IMR-90 (cell line): ENCODE measurements around the gene ARHGAP23. TPM values are rescaled to one million over a fixed set of nuclear protein-coding genes. Genes with fewer than 3 reads are reported as not detected.

Experiments used
- ATAC-seq: fragments of 200-7000 bp; cut with Tn5 transposase; 2 replicates; pipeline ENCODE4 v1.9.1; 2020; ENCODE audit warnings: low read depth, mild to moderate bottlenecking, moderate library complexity
- BruUV-seq: library from RNA; stranded (reverse); fragments of 400-500 nt; replicated peaks from 2 replicates; lab custom pipeline; 2021; lab: Mats Ljungman, UMichigan
- CTCF ChIA-PET: fragments of 300-600 bp; formaldehyde crosslinking; extraction: SDS; loops from one replicate; lab custom pipeline; 2021; ENCODE audit warnings: antibody characterized with exemption; lab: Yijun Ruan, JAX
- POLR2A ChIA-PET: fragments of 300-600 bp; sonication (Branson Sonifier 250); formaldehyde crosslinking; loops from one replicate; lab custom pipeline; 2022; ENCODE audit warnings: antibody characterized with exemption; ENCODE audit not compliant: unreplicated experiment; lab: Charles Lee
- DNase-seq: peaks from one replicate; pipeline ENCODE4 v3.0.0; 2013
- H2AFZ ChIP-seq: replicated peaks from 2 replicates; pipeline ENCODE3; 2013; ENCODE audit warnings: low read length, mild to moderate bottlenecking; ENCODE audit not compliant: poor library complexity
- H2AK5ac ChIP-seq: 2 replicates; pipeline ENCODE4 v1.6.1; 2013; ENCODE audit warnings: low read depth, low read length, inconsistent platforms
- H2AK9ac ChIP-seq: replicated peaks from 2 replicates; pipeline ENCODE3; 2013; ENCODE audit warnings: mild to moderate bottlenecking, low read depth, low read length, moderate library complexity; ENCODE audit not compliant: poor library complexity
- H2BK120ac ChIP-seq: 2 replicates; pipeline ENCODE4 v1.6.1; 2013; ENCODE audit warnings: low read depth, low read length, inconsistent platforms
- H2BK15ac ChIP-seq: 3 replicates; pipeline ENCODE4 v1.6.1; 2013; ENCODE audit warnings: low read depth, low read length, inconsistent platforms
- H2BK20ac ChIP-seq: 2 replicates; pipeline ENCODE4 v1.6.1; 2013; ENCODE audit warnings: low read depth, mild to moderate bottlenecking, inconsistent platforms, low read length, moderate library complexity
- H2BK5ac ChIP-seq: 2 replicates; pipeline ENCODE4 v1.6.1; 2013; ENCODE audit warnings: mild to moderate bottlenecking, low read depth, low read length, inconsistent platforms; ENCODE audit not compliant: poor library complexity, severe bottlenecking
- H3K14ac ChIP-seq: replicated peaks from 2 replicates; pipeline ENCODE4 v1.6.1; 2013; ENCODE audit warnings: low read depth, low read length, inconsistent platforms
- H3K18ac ChIP-seq: 2 replicates; pipeline ENCODE4 v1.6.1; 2013; ENCODE audit warnings: low read depth, low read length, control low read depth
- H3K23ac ChIP-seq: 2 replicates; pipeline ENCODE4 v1.6.1; 2013; ENCODE audit warnings: low read depth, low read length, inconsistent platforms
- H3K27ac ChIP-seq: 2 replicates; pipeline ENCODE4 v1.5.1; 2013; ENCODE audit warnings: mild to moderate bottlenecking, control low read depth, low read length; ENCODE audit not compliant: insufficient read depth
- H3K27me3 ChIP-seq: 2 replicates; pipeline ENCODE4 v1.6.1; 2013; ENCODE audit warnings: low read length; ENCODE audit not compliant: control insufficient read depth, insufficient read depth
- H3K36me3 ChIP-seq: 2 replicates; pipeline ENCODE4 v1.6.1; 2013; ENCODE audit warnings: low read length, mixed read lengths; ENCODE audit not compliant: control insufficient read depth, insufficient read depth
- H3K4ac ChIP-seq: 2 replicates; pipeline ENCODE4 v1.6.1; 2013; ENCODE audit warnings: low read depth, low read length, inconsistent platforms
- H3K4me1 ChIP-seq: 2 replicates; pipeline ENCODE4 v1.6.1; 2013; ENCODE audit warnings: low read length, mixed read lengths; ENCODE audit not compliant: control insufficient read depth, insufficient read depth
- H3K4me2 ChIP-seq: 2 replicates; pipeline ENCODE4 v1.6.1; 2013; ENCODE audit warnings: low read depth, mild to moderate bottlenecking, control low read depth, low read length, moderate library complexity
- H3K4me3 ChIP-seq: 2 replicates; pipeline ENCODE4 v1.5.1; 2013; ENCODE audit warnings: low read depth, mild to moderate bottlenecking, control low read depth, low read length, moderate library complexity; ENCODE audit not compliant: insufficient read depth
- H3K56ac ChIP-seq: 2 replicates; pipeline ENCODE4 v1.6.1; 2013; ENCODE audit warnings: low read length, inconsistent platforms; ENCODE audit not compliant: insufficient read depth; ENCODE audit errors: extremely low read depth
- H3K79me1 ChIP-seq, 2 experiments: 2 replicates each; pipeline ENCODE4 v1.6.1; 2013; ENCODE audit warnings: low read length in 2 of 2, inconsistent platforms in 1 of 2, low read depth in 1 of 2
- H3K9ac ChIP-seq: 2 replicates; pipeline ENCODE4 v1.6.1; 2013; ENCODE audit warnings: low read depth, low read length, control low read depth
- H3K9me1 ChIP-seq: 2 replicates; pipeline ENCODE4 v1.6.1; 2013; ENCODE audit warnings: low read length, inconsistent platforms; ENCODE audit not compliant: insufficient read depth
- H3K9me3 ChIP-seq: 2 replicates; pipeline ENCODE4 v1.6.1; 2013; ENCODE audit warnings: low read length; ENCODE audit not compliant: control insufficient read depth, insufficient read depth
- H4K20me1 ChIP-seq: 2 replicates; pipeline ENCODE4 v1.6.1; 2013; ENCODE audit warnings: low read length, inconsistent platforms; ENCODE audit not compliant: insufficient read depth
- H4K5ac ChIP-seq: 2 replicates; pipeline ENCODE4 v1.6.1; 2013; ENCODE audit warnings: mild to moderate bottlenecking, low read depth, low read length, control low read depth
- H4K8ac ChIP-seq, 2 experiments: 2 replicates each; pipeline ENCODE4 v1.6.1; 2013; ENCODE audit warnings: low read depth in 2 of 2, low read length in 2 of 2, control low read depth in 1 of 2, inconsistent platforms in 1 of 2
- H4K91ac ChIP-seq: 2 replicates; pipeline ENCODE4 v1.6.1; 2013; ENCODE audit warnings: low read depth, low read length, inconsistent platforms; ENCODE audit not compliant: insufficient read depth
- CEBPB ChIP-seq: IDR thresholded peaks from 2 replicates; pipeline ENCODE4 v1.6.1; 2012; ENCODE audit warnings: low read depth, low read length, improper control_type of control experiment
- CHD1 ChIP-seq: IDR thresholded peaks from 2 replicates; pipeline ENCODE4 v1.6.1; 2012; ENCODE audit warnings: low read depth, low read length, improper control_type of control experiment
- ELK1 ChIP-seq: fragments of 150-350 bp; IDR thresholded peaks from 2 replicates; pipeline ENCODE4 v1.6.1; 2016; ENCODE audit warnings: low read depth, mild to moderate bottlenecking, low read length, moderate library complexity, borderline replicate concordance
- FOS ChIP-seq: fragments of 150-350 bp; IDR thresholded peaks from 2 replicates; pipeline ENCODE4 v1.6.1; 2016; ENCODE audit warnings: low read depth, low read length
- MAFK ChIP-seq: IDR thresholded peaks from 2 replicates; pipeline ENCODE4 v1.6.1; 2012; ENCODE audit warnings: low read depth, low read length, improper control_type of control experiment
- MXI1 ChIP-seq: IDR thresholded peaks from 2 replicates; pipeline ENCODE4 v1.6.1; 2012; ENCODE audit warnings: low read depth, mild to moderate bottlenecking, low read length, moderate library complexity, borderline replicate concordance
- NFE2L2 ChIP-seq: fragments of 150-350 bp; IDR thresholded peaks from 2 replicates; pipeline ENCODE4 v1.6.1; 2016; ENCODE audit warnings: low read depth, mild to moderate bottlenecking, low read length
- POLR2A ChIP-seq: IDR thresholded peaks from 2 replicates; pipeline ENCODE4 v1.6.1; 2012; ENCODE audit warnings: mild to moderate bottlenecking, low read depth, low read length
- RAD21 ChIP-seq: IDR thresholded peaks from 2 replicates; pipeline ENCODE4 v1.6.1; 2012; ENCODE audit warnings: low read length, improper control_type of control experiment
- RCOR1 ChIP-seq: IDR thresholded peaks from 2 replicates; pipeline ENCODE4 v1.6.1; 2012; ENCODE audit warnings: mild to moderate bottlenecking, low read length, improper control_type of control experiment; ENCODE audit not compliant: insufficient replicate concordance
- RFX5 ChIP-seq: IDR thresholded peaks from 2 replicates; pipeline ENCODE4 v1.8.0; 2012; ENCODE audit warnings: low read depth, mild to moderate bottlenecking, low read length, moderate library complexity
- SMC3 ChIP-seq: fragments of 150-350 bp; IDR thresholded peaks from 2 replicates; pipeline ENCODE4 v1.6.1; 2016; ENCODE audit warnings: low read depth, mild to moderate bottlenecking, antibody characterized with exemption, low read length, moderate library complexity
- USF2 ChIP-seq: fragments of 150-350 bp; IDR thresholded peaks from 2 replicates; pipeline ENCODE4 v1.6.1; 2017; ENCODE audit warnings: mild to moderate bottlenecking, antibody characterized with exemption, low read length, low read depth
- WGBS, 2 experiments: methylation state at CpG; one replicate each; pipeline versions ENCODE4 v1.1.5 to v1.1.7; 2013; ENCODE audit warnings: missing lambda C conversion rate in 2 of 2; ENCODE audit not compliant: insufficient read length in 1 of 2; ENCODE audit errors: extremely low coverage in 2 of 2; 5-methylcytosine and 5-hydroxymethylcytosine counted together
- dilution Hi-C: fragments of 300-500 bp; cut with HindIII; formaldehyde crosslinking; loops from one replicate; pipeline ENCODE4 v1.14.3; 2018; ENCODE audit warnings: low sequenced_read_pairs; ENCODE audit not compliant: unreplicated experiment
- in situ Hi-C: fragments of 300-500 bp; cut with MboI; formaldehyde crosslinking; loops from 3 replicates; pipeline ENCODE4 v1.14.3; 2019; ENCODE audit warnings: low sequenced_read_pairs, inconsistent platforms, mixed read lengths
- intact Hi-C: fragments of 100-400 bp; cut with micrococcal nuclease; formaldehyde crosslinking; loops from 2 replicates; pipeline ENCODE4 v1.10.0; 2022
- polyA plus RNA-seq, 3 experiments: library from polyadenylated mRNA; depleted of rRNA; stranded (reverse); fragments of >200 nt; gene quantifications; 2 replicates each; pipeline ENCODE4 v1.2.3, GENCODE V29; 2012; ENCODE audit warnings: low replicate concordance in 1 of 3
- total RNA-seq: library from RNA; depleted of rRNA; stranded (reverse); fragments of >200 nt; gene quantifications from 2 replicates; pipeline ENCODE4 v1.2.3, GENCODE V29; 2012
- TF ChIP-seq, protein P1 (sequence below): conservative IDR thresholded peaks from 2 replicates; pipeline ENCODE4 v1.5.1; 2012; ENCODE audit warnings: mild to moderate bottlenecking, low read depth, low read length, improper control_type of control experiment

The ARHGAP23 gene
- total and polyA plus RNA-seq, 2 of the 4 experiments (the other 2 are of a cell fraction), result 9.3 to 43.3 TPM

DNA sequence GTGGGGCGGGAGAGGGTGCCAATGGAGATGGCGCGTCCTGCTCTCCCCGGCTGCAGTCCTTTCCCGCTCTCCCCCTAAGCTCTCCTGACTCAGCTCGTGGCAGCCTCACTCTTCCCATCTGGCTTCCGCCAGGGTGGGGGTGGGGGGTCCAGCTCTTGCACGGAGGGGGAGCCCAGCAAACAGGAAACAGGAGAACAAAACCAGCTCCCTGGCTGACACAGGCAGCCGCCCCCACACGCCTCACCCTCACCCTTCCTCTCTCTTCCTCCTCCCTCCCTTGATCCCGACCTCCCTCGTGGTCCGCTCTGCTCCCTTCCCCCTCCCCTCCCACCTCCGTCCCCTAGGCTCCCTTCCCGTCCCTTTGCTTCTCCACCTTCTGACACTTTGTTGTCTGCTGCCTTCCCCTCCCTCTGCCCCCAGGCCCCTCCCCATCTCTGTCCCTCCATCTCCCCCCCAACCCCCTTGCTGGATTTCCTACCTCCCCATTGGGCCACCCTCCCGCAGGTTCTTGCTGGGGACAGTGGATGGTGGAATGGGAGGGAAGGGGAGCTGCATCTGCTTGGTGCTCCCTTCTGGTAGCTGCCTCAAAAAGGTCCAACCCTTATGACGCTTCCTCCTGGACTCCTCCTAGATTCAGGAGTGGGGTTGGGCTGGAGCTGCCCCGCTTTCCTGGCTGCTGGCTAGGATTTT is 23.7 kb downstream of the ARHGAP23 start:
- Histone ChIP-seq H3K14ac (peak overlapping the region; percentile 99), H4K20me1 (peaks cover 45% of the 10 kb centered on the region), H2BK5ac (peak overlapping the region; percentile 98), H3K4me2 (peak overlapping the region; percentile 81), H4K5ac (peak overlapping the region; percentile 84), H2BK20ac (peak overlapping the region; percentile 95), H3K4me1 (peaks cover 65% of the 10 kb centered on the region), H3K9me1 (peaks cover 50% of the 10 kb centered on the region), H2BK120ac (peak overlapping the region; percentile 99), H3K23ac (peak overlapping the region; percentile 99), H3K18ac (peak overlapping the region; percentile 89), H3K9me3 (no peaks in the 10 kb centered on the region), H3K79me1 (peaks cover 42 to 88% of the 10 kb centered on the region in 2 experiments), H3K4me3 (peak overlapping the region; percentile 30), H3K27ac (peak overlapping the region; percentile 99), H3K27me3 (no peaks in the 10 kb centered on the region), H3K4ac (peak overlapping the region; percentile 100), H2AK9ac (peak overlapping the region; percentile 100), H2AFZ (peak overlapping the region; percentile 73), H2AK5ac (peak overlapping the region; percentile 100), H4K8ac (peak overlapping the region; percentile 98 to 99), H3K36me3 (0 out of 2 replicates have a peak, but pooled peaks cover 4% of the 10 kb centered on the region), H2BK15ac (peak overlapping the region; percentile 99; the same call in 2 of the 3 replicates), H3K56ac (peak overlapping the region; percentile 99), H4K91ac (peak overlapping the region; percentile 100), H3K9ac (peak overlapping the region; percentile 86)
- ATAC-seq (peak; percentile 36), DNase-seq (peak; percentile 94)
- WGBS, 2 experiments, result 20% methylated on average over 7 of the region's 18 CpGs; no CpG with 5 or more reads in 1 of the 2 experiments
- BruUV-seq, result no TSS peak
- intact Hi-C loops (loop anchor here (2.0 kb wide), 2 partner anchors 13 to 23 kb away; partner anchors contain the start of gene ARHGAP23), in situ Hi-C loops (no loop called here), dilution Hi-C loops (no loop called here)
- ChIA-PET CTCF (interaction anchor here (0.8 to 1.0 kb wide), 2 partner anchors 9 to 21 kb away, joined by 3 to 4 read pairs; no protein-coding TSS in a partner anchor), POLR2A (interaction anchor here (0.9 kb wide), 1 partner anchor 13 kb away, joined by 3 read pairs; no protein-coding TSS in a partner anchor)
- peak; percentile 18 for TF ChIP-seq RCOR1
- 0 out of 2 replicates have a peak, but pooled peaks have one; percentile 10 for TF ChIP-seq NFE2L2
- no peak for TF ChIP-seq USF2
- TF ChIP-seq ELK1, result no peak
- TF ChIP-seq MAFK, result peak; percentile 54; the same call in 1 of the 2 replicates
- TF ChIP-seq FOS, result peak; percentile 28; the same call in 1 of the 2 replicates
- no peak for TF ChIP-seq CHD1
- TF ChIP-seq CEBPB, result 0 out of 2 replicates have a peak, but pooled peaks have one; percentile 1
- TF ChIP-seq MXI1, result peak; percentile 46; the same call in 1 of the 2 replicates
- TF ChIP-seq SMC3, result no peak
- TF ChIP-seq RFX5, result no peak
- no peak for TF ChIP-seq POLR2A
- TF ChIP-seq, protein P1, sequence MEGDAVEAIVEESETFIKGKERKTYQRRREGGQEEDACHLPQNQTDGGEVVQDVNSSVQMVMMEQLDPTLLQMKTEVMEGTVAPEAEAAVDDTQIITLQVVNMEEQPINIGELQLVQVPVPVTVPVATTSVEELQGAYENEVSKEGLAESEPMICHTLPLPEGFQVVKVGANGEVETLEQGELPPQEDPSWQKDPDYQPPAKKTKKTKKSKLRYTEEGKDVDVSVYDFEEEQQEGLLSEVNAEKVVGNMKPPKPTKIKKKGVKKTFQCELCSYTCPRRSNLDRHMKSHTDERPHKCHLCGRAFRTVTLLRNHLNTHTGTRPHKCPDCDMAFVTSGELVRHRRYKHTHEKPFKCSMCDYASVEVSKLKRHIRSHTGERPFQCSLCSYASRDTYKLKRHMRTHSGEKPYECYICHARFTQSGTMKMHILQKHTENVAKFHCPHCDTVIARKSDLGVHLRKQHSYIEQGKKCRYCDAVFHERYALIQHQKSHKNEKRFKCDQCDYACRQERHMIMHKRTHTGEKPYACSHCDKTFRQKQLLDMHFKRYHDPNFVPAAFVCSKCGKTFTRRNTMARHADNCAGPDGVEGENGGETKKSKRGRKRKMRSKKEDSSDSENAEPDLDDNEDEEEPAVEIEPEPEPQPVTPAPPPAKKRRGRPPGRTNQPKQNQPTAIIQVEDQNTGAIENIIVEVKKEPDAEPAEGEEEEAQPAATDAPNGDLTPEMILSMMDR, result no peak
- no peak for TF ChIP-seq RAD21
